ENCODE data around the gene HOXC9.

HOXC9 gene

DNA sequence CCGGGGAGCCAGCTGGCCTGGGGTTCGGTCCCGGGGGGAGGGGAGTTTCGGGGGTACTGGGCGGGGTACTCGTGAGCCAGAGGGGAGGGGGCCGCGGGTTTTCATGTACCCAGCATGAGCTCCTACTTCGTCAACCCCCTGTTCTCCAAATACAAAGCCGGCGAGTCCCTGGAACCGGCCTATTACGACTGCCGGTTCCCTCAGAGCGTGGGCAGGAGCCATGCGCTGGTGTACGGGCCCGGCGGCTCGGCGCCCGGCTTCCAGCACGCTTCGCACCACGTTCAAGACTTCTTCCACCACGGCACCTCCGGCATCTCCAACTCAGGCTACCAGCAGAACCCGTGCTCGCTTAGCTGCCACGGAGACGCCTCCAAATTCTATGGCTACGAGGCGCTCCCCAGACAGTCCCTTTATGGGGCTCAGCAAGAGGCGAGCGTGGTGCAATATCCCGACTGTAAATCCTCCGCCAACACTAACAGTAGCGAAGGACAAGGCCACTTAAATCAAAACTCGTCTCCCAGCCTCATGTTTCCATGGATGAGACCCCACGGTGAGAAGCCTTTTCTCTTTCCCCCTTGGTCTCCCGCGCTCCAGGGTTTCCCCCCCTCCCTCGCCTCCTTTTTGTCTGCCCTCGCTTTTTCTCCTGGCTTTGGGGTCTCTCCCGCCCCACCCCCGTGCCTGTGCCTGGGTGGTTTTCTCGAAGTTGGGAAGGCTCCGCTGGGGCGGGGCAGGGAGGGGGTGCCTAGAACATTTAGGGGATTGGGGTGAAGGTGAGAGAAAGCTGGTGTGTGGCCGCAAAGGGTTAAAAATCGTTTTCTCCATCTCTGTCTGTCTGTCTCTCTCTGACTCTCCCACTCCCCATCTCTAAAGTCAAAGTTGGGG, 9.5 kb downstream of the HOXC9 start (continued):
- TF ChIP-seq KLF10 (tag by site-specific recombination; IDR thresholded peaks at IDR 0.05) = no peak
- peak; percentile 40; the same call in 1 of the 2 replicates for TF ChIP-seq ZBTB48 (tag by site-specific recombination; IDR thresholded peaks at IDR 0.05)
- no peak for TF ChIP-seq KLF1 (tag by site-specific recombination; IDR thresholded peaks at IDR 0.05)
- TF ChIP-seq ZNF768 (tag by site-specific recombination; IDR thresholded peaks at IDR 0.05) = no peak
- TF ChIP-seq, protein P1, sequence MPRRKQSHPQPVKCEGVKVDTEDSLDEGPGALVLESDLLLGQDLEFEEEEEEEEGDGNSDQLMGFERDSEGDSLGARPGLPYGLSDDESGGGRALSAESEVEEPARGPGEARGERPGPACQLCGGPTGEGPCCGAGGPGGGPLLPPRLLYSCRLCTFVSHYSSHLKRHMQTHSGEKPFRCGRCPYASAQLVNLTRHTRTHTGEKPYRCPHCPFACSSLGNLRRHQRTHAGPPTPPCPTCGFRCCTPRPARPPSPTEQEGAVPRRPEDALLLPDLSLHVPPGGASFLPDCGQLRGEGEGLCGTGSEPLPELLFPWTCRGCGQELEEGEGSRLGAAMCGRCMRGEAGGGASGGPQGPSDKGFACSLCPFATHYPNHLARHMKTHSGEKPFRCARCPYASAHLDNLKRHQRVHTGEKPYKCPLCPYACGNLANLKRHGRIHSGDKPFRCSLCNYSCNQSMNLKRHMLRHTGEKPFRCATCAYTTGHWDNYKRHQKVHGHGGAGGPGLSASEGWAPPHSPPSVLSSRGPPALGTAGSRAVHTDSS (tag by site-specific recombination; IDR thresholded peaks at IDR 0.05) = no peak
- TF ChIP-seq ZNF658 (tag by site-specific recombination; IDR thresholded peaks at IDR 0.05) = no peak
- no peak for TF ChIP-seq ZNF514 (tag by site-specific recombination; IDR thresholded peaks at IDR 0.05)
- TF ChIP-seq ZNF433 (tag by site-specific recombination; IDR thresholded peaks at IDR 0.05; ENCODE audit: low read depth) = no peak
- TF ChIP-seq, protein P2, sequence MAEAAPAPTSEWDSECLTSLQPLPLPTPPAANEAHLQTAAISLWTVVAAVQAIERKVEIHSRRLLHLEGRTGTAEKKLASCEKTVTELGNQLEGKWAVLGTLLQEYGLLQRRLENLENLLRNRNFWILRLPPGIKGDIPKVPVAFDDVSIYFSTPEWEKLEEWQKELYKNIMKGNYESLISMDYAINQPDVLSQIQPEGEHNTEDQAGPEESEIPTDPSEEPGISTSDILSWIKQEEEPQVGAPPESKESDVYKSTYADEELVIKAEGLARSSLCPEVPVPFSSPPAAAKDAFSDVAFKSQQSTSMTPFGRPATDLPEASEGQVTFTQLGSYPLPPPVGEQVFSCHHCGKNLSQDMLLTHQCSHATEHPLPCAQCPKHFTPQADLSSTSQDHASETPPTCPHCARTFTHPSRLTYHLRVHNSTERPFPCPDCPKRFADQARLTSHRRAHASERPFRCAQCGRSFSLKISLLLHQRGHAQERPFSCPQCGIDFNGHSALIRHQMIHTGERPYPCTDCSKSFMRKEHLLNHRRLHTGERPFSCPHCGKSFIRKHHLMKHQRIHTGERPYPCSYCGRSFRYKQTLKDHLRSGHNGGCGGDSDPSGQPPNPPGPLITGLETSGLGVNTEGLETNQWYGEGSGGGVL (tag by site-specific recombination; IDR thresholded peaks at IDR 0.05) = peak; percentile 49
- TF ChIP-seq YY1 (tag by site-specific recombination; IDR thresholded peaks at IDR 0.05) = no peak
- TF ChIP-seq ZNF248 (tag by site-specific recombination; IDR thresholded peaks at IDR 0.05) = no peak
- TF ChIP-seq, protein P3, sequence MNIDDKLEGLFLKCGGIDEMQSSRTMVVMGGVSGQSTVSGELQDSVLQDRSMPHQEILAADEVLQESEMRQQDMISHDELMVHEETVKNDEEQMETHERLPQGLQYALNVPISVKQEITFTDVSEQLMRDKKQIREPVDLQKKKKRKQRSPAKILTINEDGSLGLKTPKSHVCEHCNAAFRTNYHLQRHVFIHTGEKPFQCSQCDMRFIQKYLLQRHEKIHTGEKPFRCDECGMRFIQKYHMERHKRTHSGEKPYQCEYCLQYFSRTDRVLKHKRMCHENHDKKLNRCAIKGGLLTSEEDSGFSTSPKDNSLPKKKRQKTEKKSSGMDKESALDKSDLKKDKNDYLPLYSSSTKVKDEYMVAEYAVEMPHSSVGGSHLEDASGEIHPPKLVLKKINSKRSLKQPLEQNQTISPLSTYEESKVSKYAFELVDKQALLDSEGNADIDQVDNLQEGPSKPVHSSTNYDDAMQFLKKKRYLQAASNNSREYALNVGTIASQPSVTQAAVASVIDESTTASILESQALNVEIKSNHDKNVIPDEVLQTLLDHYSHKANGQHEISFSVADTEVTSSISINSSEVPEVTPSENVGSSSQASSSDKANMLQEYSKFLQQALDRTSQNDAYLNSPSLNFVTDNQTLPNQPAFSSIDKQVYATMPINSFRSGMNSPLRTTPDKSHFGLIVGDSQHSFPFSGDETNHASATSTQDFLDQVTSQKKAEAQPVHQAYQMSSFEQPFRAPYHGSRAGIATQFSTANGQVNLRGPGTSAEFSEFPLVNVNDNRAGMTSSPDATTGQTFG (tag by site-specific recombination; IDR thresholded peaks at IDR 0.05; ENCODE audit: borderline replicate concordance) = no peak
- TF ChIP-seq ZNF623 (tag by site-specific recombination; IDR thresholded peaks at IDR 0.05) = no peak
- no peak for TF ChIP-seq ZNF791 (tag by site-specific recombination; IDR thresholded peaks at IDR 0.05)
- no peak for TF ChIP-seq ZNF214 (tag by site-specific recombination; IDR thresholded peaks at IDR 0.05; ENCODE audit: borderline replicate concordance)
- TF ChIP-seq GLI4 (tag by site-specific recombination; IDR thresholded peaks at IDR 0.05) = no peak
- TF ChIP-seq, protein P4, sequence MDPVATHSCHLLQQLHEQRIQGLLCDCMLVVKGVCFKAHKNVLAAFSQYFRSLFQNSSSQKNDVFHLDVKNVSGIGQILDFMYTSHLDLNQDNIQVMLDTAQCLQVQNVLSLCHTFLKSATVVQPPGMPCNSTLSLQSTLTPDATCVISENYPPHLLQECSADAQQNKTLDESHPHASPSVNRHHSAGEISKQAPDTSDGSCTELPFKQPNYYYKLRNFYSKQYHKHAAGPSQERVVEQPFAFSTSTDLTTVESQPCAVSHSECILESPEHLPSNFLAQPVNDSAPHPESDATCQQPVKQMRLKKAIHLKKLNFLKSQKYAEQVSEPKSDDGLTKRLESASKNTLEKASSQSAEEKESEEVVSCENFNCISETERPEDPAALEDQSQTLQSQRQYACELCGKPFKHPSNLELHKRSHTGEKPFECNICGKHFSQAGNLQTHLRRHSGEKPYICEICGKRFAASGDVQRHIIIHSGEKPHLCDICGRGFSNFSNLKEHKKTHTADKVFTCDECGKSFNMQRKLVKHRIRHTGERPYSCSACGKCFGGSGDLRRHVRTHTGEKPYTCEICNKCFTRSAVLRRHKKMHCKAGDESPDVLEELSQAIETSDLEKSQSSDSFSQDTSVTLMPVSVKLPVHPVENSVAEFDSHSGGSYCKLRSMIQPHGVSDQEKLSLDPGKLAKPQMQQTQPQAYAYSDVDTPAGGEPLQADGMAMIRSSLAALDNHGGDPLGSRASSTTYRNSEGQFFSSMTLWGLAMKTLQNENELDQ (tag by site-specific recombination; IDR thresholded peaks at IDR 0.05; ENCODE audit: low read depth) = no peak
- TF ChIP-seq ZNF37A (tag by site-specific recombination; IDR thresholded peaks at IDR 0.05) = no peak
- no peak for TF ChIP-seq SP3 (tag by site-specific recombination; IDR thresholded peaks at IDR 0.05)
- no peak for TF ChIP-seq ZNF426 (tag by site-specific recombination; IDR thresholded peaks at IDR 0.05)
- TF ChIP-seq ZNF391 (tag by site-specific recombination; IDR thresholded peaks at IDR 0.05; ENCODE audit: borderline replicate concordance, low read depth) = no peak
- TF ChIP-seq, protein P5, sequence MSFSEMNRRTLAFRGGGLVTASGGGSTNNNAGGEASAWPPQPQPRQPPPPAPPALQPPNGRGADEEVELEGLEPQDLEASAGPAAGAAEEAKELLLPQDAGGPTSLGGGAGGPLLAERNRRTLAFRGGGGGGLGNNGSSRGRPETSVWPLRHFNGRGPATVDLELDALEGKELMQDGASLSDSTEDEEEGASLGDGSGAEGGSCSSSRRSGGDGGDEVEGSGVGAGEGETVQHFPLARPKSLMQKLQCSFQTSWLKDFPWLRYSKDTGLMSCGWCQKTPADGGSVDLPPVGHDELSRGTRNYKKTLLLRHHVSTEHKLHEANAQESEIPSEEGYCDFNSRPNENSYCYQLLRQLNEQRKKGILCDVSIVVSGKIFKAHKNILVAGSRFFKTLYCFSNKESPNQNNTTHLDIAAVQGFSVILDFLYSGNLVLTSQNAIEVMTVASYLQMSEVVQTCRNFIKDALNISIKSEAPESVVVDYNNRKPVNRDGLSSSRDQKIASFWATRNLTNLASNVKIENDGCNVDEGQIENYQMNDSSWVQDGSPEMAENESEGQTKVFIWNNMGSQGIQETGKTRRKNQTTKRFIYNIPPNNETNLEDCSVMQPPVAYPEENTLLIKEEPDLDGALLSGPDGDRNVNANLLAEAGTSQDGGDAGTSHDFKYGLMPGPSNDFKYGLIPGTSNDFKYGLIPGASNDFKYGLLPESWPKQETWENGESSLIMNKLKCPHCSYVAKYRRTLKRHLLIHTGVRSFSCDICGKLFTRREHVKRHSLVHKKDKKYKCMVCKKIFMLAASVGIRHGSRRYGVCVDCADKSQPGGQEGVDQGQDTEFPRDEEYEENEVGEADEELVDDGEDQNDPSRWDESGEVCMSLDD (tag by site-specific recombination; IDR thresholded peaks at IDR 0.05) = peak; percentile 77
- TF ChIP-seq ZNF549 (tag by site-specific recombination; IDR thresholded peaks at IDR 0.05) = no peak
- TF ChIP-seq, protein P6, sequence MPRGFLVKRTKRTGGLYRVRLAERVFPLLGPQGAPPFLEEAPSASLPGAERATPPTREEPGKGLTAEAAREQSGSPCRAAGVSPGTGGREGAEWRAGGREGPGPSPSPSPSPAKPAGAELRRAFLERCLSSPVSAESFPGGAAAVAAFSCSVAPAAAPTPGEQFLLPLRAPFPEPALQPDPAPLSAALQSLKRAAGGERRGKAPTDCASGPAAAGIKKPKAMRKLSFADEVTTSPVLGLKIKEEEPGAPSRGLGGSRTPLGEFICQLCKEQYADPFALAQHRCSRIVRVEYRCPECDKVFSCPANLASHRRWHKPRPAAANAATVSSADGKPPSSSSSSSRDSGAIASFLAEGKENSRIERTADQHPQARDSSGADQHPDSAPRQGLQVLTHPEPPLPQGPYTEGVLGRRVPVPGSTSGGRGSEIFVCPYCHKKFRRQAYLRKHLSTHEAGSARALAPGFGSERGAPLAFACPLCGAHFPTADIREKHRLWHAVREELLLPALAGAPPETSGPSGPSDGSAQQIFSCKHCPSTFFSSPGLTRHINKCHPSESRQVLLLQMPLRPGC (tag by site-specific recombination; IDR thresholded peaks at IDR 0.05) = no peak
- peak; percentile 71 for TF ChIP-seq ZFHX2 (tag by site-specific recombination; conservative IDR thresholded peaks at IDR 0.05)
- no peak for TF ChIP-seq ZNF560 (tag by site-specific recombination; IDR thresholded peaks at IDR 0.05; ENCODE audit: borderline replicate concordance)
- peak; percentile 36; the same call in 1 of the 2 replicates for TF ChIP-seq ZNF660 (tag by site-specific recombination; IDR thresholded peaks at IDR 0.05)

Measured in HEK293 (cell line).